GM21786 (cell line): ENCODE measurements around the gene GOLGA2.
"Not testable (repeated sequence)": the region's sequence is repeated elsewhere in the genome, so short reads cannot be mapped to it uniquely, and the experiment has no call there.

Experiments used
- ATAC-seq: cut with Tn5 transposase; IDR thresholded peaks from one replicate; pipeline ENCODE4 v1.9.1; 2021; ENCODE audit not compliant: unreplicated experiment

The GOLGA2 gene

GRCh38 chr9:128296340-128297220 lies 20.8 kb upstream of the GOLGA2 start:
- no peak for ATAC-seq

- no peak for ATAC-seq
Observed at GRCh38 chr9:128294142-128294541, 18.3 kb upstream of the GOLGA2 start.

- ATAC-seq: no peak
Observed at GRCh38 chr9:128293091-128293490, 17.3 kb upstream of the GOLGA2 start.

- ATAC-seq: no peak
Observed at GRCh38 chr9:128292009-128292408, 16.2 kb upstream of the GOLGA2 start.

GRCh38 chr9:128288273-128289004 lies 12.6 kb upstream of the GOLGA2 start:
- no peak for ATAC-seq

GRCh38 chr9:128286440-128286839 lies 10.6 kb upstream of the GOLGA2 start:
- no peak for ATAC-seq

GRCh38 chr9:128285033-128285784 lies 9.4 kb upstream of the GOLGA2 start:
- no peak for ATAC-seq

- no peak for ATAC-seq
Observed at GRCh38 chr9:128282500-128282899, 6.7 kb upstream of the GOLGA2 start.

- ATAC-seq: no peak
Observed at GRCh38 chr9:128280084-128280622, 4.3 kb upstream of the GOLGA2 start.

GRCh38 chr9:128279088-128280073 lies 3.6 kb upstream of the GOLGA2 start:
- ATAC-seq: not testable (repeated sequence)

- no peak for ATAC-seq
Observed at GRCh38 chr9:128276574-128277270, 915 bp upstream of the GOLGA2 start.

- ATAC-seq: peak; percentile 96
Observed at GRCh38 chr9:128276008-128276573, 284 bp upstream of the GOLGA2 start, which contains the start of gene SWI5. SWI5 (plus strand) TSS chr9:128276276.

- ATAC-seq: no peak
Observed at GRCh38 chr9:128274245-128274644, 1.6 kb downstream of the GOLGA2 start.

- no peak for ATAC-seq
Observed at GRCh38 chr9:128271512-128271911, 4.3 kb downstream of the GOLGA2 start.

- no peak for ATAC-seq
Observed at GRCh38 chr9:128271112-128271511, 4.7 kb downstream of the GOLGA2 start.

GRCh38 chr9:128266868-128267590 lies 8.8 kb downstream of the GOLGA2 start:
- no peak for ATAC-seq

- ATAC-seq: no peak
Observed at GRCh38 chr9:128265348-128265847, 10.4 kb downstream of the GOLGA2 start.

GRCh38 chr9:128262687-128263086 lies 13.1 kb downstream of the GOLGA2 start:
- ATAC-seq: no peak
